ENCODE results near the gene TRIM2.

TRIM2 gene

DNA sequence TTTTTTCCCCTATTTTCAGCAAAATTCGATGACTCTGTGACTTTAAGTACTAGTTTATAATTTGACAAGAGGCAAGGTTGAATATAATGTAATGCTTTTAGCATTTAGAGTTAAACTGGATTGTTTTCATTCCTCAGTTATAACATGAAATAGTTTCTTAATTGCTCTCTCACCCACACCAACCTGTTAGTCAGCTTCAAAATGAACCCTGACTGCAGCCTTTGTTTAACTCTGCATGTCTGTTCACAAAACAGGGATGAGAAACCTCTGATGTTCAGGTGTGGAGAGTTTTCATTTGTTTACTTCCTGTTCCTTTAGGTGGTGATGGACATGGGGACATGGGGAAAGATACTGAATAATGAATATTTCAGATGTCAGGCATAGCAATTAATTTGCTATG, 90.4 kb downstream of the TRIM2 start:
- no peak for DNase-seq
- in situ Hi-C loops (cut with HindIII; ENCODE audit: low pct_ligation_motif_present, low pct_unique_long_range_greater_than_20kb, low sequenced_read_pairs) = no loop called here

GRCh38 chr4:153295131-153295755, 91.0 kb downstream of the TRIM2 start:
- in situ Hi-C loops (cut with HindIII; ENCODE audit: low pct_ligation_motif_present, low pct_unique_long_range_greater_than_20kb, low sequenced_read_pairs) = no loop called here
- DNase-seq = no peak

GRCh38 chr4:153296040-153296823, 92.0 kb downstream of the TRIM2 start:
- in situ Hi-C loops (cut with HindIII; ENCODE audit: low pct_ligation_motif_present, low pct_unique_long_range_greater_than_20kb, low sequenced_read_pairs) = no loop called here
- DNase-seq = no peak

GRCh38 chr4:153297116-153297515, 92.9 kb downstream of the TRIM2 start:
- in situ Hi-C loops (cut with HindIII; ENCODE audit: low pct_ligation_motif_present, low pct_unique_long_range_greater_than_20kb, low sequenced_read_pairs) = no loop called here
- no peak for DNase-seq

DNA sequence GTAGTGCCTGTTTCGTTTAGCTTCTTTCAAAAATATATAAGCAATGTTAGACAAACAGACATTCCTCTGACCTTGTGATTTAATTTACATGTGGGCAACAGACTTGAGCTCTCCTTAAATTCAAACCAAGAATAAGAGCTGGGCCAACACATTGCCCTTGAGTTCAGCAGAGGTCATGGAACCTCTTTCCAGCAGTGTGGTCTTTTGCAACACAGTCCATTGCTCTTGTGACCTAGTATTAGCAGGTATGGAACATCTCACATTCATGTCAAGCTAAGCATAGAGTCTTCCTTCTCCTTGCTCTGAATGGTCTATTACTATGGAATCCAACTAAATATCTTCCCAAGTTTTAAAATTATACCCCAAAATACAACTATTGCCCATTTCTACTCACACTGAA, 106.5 kb downstream of the TRIM2 start:
- in situ Hi-C loops (cut with HindIII; ENCODE audit: low pct_ligation_motif_present, low pct_unique_long_range_greater_than_20kb, low sequenced_read_pairs) = no loop called here

DNA sequence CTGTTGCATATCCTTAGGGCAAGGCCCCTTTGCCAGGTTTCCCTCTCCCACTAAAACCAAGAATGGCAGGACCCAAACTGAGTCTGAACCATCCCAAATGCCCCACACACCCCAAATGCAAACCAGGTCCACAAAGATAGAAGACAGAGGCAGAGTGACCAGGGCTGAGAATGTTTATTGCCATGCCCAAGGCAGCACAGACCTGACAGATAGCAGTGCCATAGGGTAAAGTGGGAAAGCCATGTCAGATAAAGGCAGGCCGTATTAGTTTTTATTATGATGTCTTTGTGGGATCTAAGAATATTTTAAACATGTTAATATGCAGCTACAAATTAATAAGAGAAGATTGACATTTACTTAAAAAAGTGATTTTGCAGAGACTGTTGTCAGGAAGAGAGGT, 110.7 kb downstream of the TRIM2 start:
- no peak for DNase-seq
- in situ Hi-C loops (cut with HindIII; ENCODE audit: low pct_ligation_motif_present, low pct_unique_long_range_greater_than_20kb, low sequenced_read_pairs) = no loop called here

More for the DNA sequence above, 106.5 kb downstream of the TRIM2 start:
- no peak for DNase-seq

- DNase-seq = peak; percentile 55
- in situ Hi-C loops (cut with HindIII; ENCODE audit: low pct_ligation_motif_present, low pct_unique_long_range_greater_than_20kb, low sequenced_read_pairs) = no loop called here
These were observed 114.6 kb downstream of the TRIM2 start for GRCh38 chr4:153318696-153319320.

DNA sequence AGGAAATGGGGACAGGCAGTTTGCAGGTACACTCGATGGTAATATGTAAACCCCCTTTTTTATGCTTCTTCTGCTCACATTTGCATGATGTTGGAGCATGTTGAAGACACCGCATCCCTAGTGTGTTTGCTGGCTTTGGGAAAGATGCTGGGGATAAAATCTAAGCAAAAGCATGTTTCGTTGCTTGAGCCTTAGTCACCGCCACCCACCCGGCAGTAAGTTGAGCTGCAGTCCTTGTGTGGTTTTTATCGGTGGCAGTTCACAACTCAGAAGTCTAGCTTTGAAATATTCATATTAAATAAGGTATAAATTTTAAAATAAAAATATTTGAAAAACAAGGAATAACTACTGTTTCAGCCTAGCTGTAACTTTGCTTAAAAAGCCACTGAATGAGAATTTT, 118.5 kb downstream of the TRIM2 start:
- no peak for DNase-seq
- in situ Hi-C loops (cut with HindIII; ENCODE audit: low pct_ligation_motif_present, low pct_unique_long_range_greater_than_20kb, low sequenced_read_pairs) = no loop called here

DNA sequence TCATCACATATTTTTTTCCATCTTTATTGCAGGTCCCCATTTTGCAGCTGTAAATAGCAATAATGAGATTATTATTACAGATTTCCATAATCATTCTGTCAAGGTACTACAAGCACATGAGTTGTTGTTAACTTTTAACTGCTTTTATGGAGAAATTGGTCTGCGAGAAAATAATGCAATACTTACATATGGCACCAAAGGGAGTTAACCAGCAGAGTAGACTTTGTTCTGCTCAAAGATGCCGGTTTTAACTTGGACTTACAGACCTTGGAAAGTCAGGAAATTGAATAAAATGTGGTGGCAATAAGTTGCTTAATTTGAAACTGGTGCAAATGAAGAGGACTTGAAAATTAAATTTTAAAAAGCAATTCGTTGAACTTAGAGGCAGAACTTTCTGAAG, 119.8 kb downstream of the TRIM2 start:
- in situ Hi-C loops (cut with HindIII; ENCODE audit: low pct_ligation_motif_present, low pct_unique_long_range_greater_than_20kb, low sequenced_read_pairs) = no loop called here
- no peak for DNase-seq

DNA sequence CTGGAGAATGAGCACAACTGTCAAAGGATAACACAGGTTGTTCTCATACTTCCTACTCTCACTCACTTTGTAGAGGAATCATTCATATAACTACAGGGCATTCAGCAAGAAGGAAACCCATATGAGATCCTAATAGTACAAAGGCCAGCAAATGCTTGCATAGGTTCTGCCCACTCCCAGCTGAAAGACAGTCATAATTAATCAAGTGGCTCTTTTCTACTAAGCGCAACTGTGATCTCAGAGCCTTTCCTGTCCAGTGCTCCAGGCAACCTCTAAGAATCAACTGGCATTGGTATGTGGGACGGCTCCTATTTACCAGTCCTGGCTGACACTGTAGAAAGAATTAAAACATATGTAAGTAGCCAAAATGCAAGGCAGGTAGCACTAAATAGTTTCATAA, 121.3 kb downstream of the TRIM2 start:
- in situ Hi-C loops (cut with HindIII; ENCODE audit: low pct_ligation_motif_present, low pct_unique_long_range_greater_than_20kb, low sequenced_read_pairs) = no loop called here
- DNase-seq = no peak

DNA sequence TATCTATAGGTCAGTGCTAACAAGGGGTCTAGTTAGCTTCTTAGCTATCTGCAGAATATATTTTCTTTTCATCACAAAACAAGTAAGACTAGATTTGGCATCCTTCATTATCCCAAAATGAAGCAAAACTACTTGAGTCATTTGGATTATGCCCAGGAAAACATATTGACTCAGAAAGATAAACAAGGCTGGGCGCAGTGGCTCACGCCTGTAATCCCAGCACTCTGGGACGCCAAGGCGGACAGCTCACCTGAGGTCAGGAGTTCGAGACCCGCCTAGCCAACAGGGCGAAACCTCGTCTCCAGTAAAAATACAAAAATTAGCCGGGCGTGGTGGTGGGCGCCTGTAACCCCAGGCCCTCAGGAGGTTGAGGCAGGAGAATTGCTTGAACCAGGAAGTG, 122.3 kb downstream of the TRIM2 start:
- in situ Hi-C loops (cut with HindIII; ENCODE audit: low pct_ligation_motif_present, low pct_unique_long_range_greater_than_20kb, low sequenced_read_pairs) = no loop called here

GRCh38 chr4:153327247-153327646, 123.0 kb downstream of the TRIM2 start:
- no peak for DNase-seq
- in situ Hi-C loops (cut with HindIII; ENCODE audit: low pct_ligation_motif_present, low pct_unique_long_range_greater_than_20kb, low sequenced_read_pairs) = no loop called here

More for the DNA sequence above, 122.3 kb downstream of the TRIM2 start:
- DNase-seq = no peak

DNA sequence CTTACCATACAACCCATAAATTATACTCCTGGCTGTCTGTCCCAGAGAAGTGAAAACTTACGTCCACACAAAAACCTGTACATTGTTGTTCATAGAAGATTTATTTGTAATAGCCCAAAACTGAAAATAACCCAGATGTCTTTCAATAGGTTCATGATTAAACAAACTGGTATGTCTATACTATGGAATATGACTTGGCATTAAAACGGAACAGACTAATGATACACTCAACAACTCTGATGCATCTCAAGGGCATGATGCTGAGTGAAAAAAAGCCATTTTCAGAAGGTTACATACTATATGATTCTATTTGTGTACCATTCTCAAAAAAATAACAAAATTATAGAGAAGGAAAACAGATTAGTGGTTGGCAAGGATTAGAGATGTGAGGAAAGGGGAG, 128.7 kb downstream of the TRIM2 start:
- in situ Hi-C loops (cut with HindIII; ENCODE audit: low pct_ligation_motif_present, low pct_unique_long_range_greater_than_20kb, low sequenced_read_pairs) = no loop called here
- no peak for DNase-seq

- DNase-seq = no peak
- in situ Hi-C loops (cut with HindIII; ENCODE audit: low pct_ligation_motif_present, low pct_unique_long_range_greater_than_20kb, low sequenced_read_pairs) = no loop called here
These were observed 129.6 kb downstream of the TRIM2 start for GRCh38 chr4:153333874-153334273.

GRCh38 chr4:153335665-153336064, 131.4 kb downstream of the TRIM2 start:
- no peak for DNase-seq
- in situ Hi-C loops (cut with HindIII; ENCODE audit: low pct_ligation_motif_present, low pct_unique_long_range_greater_than_20kb, low sequenced_read_pairs) = no loop called here

DNA sequence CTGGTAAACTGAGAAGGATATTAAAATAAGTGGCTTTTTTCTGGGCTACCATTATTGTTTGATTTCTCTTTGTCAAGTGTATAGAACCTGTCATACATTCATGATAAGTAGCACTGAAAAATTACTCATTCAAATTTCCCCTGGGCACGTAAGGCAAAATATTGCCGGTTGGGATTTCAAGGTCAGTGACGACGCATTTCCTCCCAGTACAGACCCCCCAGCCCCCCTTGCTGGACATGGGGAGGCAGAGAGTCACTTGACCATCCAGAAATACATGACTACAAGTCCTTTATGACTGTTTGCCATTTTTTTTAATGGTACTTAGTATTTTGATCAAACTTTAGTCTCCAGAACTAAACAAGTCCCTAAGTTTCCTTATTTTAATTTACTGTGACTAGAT, 133.4 kb downstream of the TRIM2 start:
- in situ Hi-C loops (cut with HindIII; ENCODE audit: low pct_ligation_motif_present, low pct_unique_long_range_greater_than_20kb, low sequenced_read_pairs) = no loop called here
- DNase-seq = no peak

DNA sequence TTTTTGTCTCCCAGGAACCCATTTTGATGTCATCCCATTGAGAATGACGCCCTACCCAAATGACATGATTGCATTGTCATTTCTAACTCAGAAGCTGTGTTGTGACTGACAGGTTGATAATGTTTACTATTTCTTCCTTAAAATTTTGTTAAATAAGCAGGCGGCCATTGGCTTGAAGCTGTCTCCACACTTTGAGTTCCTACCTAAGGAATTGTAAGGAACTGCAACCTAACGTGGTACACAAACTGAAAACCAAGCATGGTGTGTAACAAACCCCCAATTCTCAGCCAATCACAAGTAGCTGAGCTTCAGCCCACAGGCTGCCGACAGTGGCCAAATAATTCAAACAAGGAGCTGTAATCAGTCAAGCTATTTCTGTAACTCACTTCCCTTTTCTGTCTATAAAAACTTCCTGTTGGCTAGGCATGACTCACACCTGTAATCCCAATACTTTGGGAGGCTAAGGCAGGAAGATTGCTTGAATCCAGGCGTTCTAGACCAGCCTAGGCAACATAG, 137.4 kb downstream of the TRIM2 start:
- peak; percentile 19 for DNase-seq
- in situ Hi-C loops (cut with HindIII; ENCODE audit: low pct_ligation_motif_present, low pct_unique_long_range_greater_than_20kb, low sequenced_read_pairs) = no loop called here

- DNase-seq = no peak
- in situ Hi-C loops (cut with HindIII; ENCODE audit: low pct_ligation_motif_present, low pct_unique_long_range_greater_than_20kb, low sequenced_read_pairs) = no loop called here
These were observed 138.7 kb downstream of the TRIM2 start for GRCh38 chr4:153342751-153343552.

Measured in ACHN (cell line).